ENCODE measurements around the gene TNF.

The TNF gene

GRCh38 chr6:31559958-31560696 lies 15.2 kb upstream of the TNF start:
- no peak overlapping the region for H3K4me3 ChIP-seq (replicated peaks; ENCODE audit: low read depth, low read length)
- TF ChIP-seq CTCF (IDR thresholded peaks at IDR 0.05; ENCODE audit: low read length, missing control alignments), result no peak
- DNase-seq (ENCODE audit: low read depth), result peak; percentile 77

- no peak overlapping the region for H3K4me3 ChIP-seq (replicated peaks; ENCODE audit: low read depth, low read length)
- TF ChIP-seq CTCF (IDR thresholded peaks at IDR 0.05; ENCODE audit: low read length, missing control alignments), result no peak
- no peak for DNase-seq (ENCODE audit: low read depth)
Measured at GRCh38 chr6:31560697-31561058, 14.7 kb upstream of the TNF start.

- no peak for DNase-seq (ENCODE audit: low read depth)
- no peak for TF ChIP-seq CTCF (IDR thresholded peaks at IDR 0.05; ENCODE audit: low read length, missing control alignments)
- H3K4me3 ChIP-seq (replicated peaks; ENCODE audit: low read depth, low read length), result no peak overlapping the region
Measured at GRCh38 chr6:31567531-31568370, 7.6 kb upstream of the TNF start.

- TF ChIP-seq CTCF (IDR thresholded peaks at IDR 0.05; ENCODE audit: low read length, missing control alignments), result no peak
- no peak for DNase-seq (ENCODE audit: low read depth)
- no peak overlapping the region for H3K4me3 ChIP-seq (replicated peaks; ENCODE audit: low read depth, low read length)
Measured at GRCh38 chr6:31568537-31568961, 6.8 kb upstream of the TNF start.

GRCh38 chr6:31569861-31570536 lies 5.4 kb upstream of the TNF start:
- DNase-seq (ENCODE audit: low read depth), result no peak
- H3K4me3 ChIP-seq (replicated peaks; ENCODE audit: low read depth, low read length), result no peak overlapping the region
- TF ChIP-seq CTCF (IDR thresholded peaks at IDR 0.05; ENCODE audit: low read length, missing control alignments), result no peak

DNA sequence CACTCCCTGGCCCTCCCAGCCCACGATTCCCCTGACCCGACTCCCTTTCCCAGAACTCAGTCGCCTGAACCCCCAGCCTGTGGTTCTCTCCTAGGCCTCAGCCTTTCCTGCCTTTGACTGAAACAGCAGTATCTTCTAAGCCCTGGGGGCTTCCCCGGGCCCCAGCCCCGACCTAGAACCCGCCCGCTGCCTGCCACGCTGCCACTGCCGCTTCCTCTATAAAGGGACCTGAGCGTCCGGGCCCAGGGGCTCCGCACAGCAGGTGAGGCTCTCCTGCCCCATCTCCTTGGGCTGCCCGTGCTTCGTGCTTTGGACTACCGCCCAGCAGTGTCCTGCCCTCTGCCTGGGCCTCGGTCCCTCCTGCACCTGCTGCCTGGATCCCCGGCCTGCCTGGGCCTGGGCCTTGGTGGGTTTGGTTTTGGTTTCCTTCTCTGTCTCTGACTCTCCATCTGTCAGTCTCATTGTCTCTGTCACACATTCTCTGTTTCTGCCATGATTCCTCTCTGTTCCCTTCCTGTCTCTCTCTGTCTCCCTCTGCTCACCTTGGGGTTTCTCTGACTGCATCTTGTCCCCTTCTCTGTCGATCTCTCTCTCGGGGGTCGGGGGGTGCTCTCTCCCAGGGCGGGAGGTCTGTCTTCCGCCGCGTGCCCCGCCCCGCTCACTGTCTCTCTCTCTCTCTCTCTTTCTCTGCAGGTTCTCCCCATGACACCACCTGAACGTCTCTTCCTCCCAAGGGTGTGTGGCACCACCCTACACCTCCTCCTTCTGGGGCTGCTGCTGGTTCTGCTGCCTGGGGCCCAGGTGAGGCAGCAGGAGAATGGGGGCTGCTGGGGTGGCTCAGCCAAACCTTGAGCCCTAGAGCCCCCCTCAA lies 3.1 kb upstream of the TNF start, which contains the start of gene LTA:
Gene LTA, plus strand, starts transcription at position 249 of the 871 bp plus-strand sequence. Its CDS starts 454 bp downstream, at position 703.
- TF ChIP-seq CTCF (IDR thresholded peaks at IDR 0.05; ENCODE audit: low read length, missing control alignments), result no peak
- no peak for DNase-seq (ENCODE audit: low read depth)
- H3K4me3 ChIP-seq (replicated peaks; ENCODE audit: low read depth, low read length), result no peak within 1 kb of the TSS

All from fibroblast of pulmonary artery (primary cell).